OCI-LY7 (cell line): ENCODE measurements around the gene NACA2. TPM values are rescaled to one million over a fixed set of nuclear protein-coding genes. Genes with fewer than 3 reads are reported as not detected.

Experiments used
- BruUV-seq: library from RNA; stranded (reverse); fragments of 400-500 nt; replicated peaks from 2 replicates; lab custom pipeline; 2021; lab: Mats Ljungman, UMichigan
- CTCF ChIA-PET: fragments of 300-600 bp; sonication (Branson Sonifier 250); formaldehyde crosslinking; loops from one replicate; lab custom pipeline; 2022; ENCODE audit warnings: antibody characterized with exemption; ENCODE audit not compliant: unreplicated experiment; lab: Charles Lee
- POLR2A ChIA-PET: fragments of 300-600 bp; sonication (Branson Sonifier 250); formaldehyde crosslinking; loops from one replicate; lab custom pipeline; 2022; ENCODE audit warnings: antibody characterized with exemption; lab: Charles Lee
- DNase-seq: peaks from one replicate; pipeline ENCODE4 v3.0.0-alpha.2; 2015; ENCODE audit warnings: low spot score
- H2AFZ ChIP-seq: fragments of 200-600 bp; sonication (generic), shearing (Covaris generic); 2 replicates; pipeline ENCODE4 v1.6.1; 2014; ENCODE audit warnings: mild to moderate bottlenecking, antibody characterized with exemption, low read length, moderate library complexity
- H3K27ac ChIP-seq: fragments of 200-600 bp; sonication (generic); 2 replicates; pipeline ENCODE4 v1.5.1; 2014; ENCODE audit warnings: mixed run types, low read depth, mild to moderate bottlenecking, moderate library complexity, low read length, inconsistent platforms; ENCODE audit not compliant: poor library complexity, severe bottlenecking
- H3K36me3 ChIP-seq: fragments of 200-600 bp; sonication (generic); 2 replicates; pipeline ENCODE4 v1.6.1; 2014; ENCODE audit warnings: mild to moderate bottlenecking, antibody characterized with exemption, low read length, moderate library complexity, mixed read lengths; ENCODE audit not compliant: insufficient read depth
- H3K4me1 ChIP-seq: fragments of 200-600 bp; sonication (generic); 2 replicates; pipeline ENCODE4 v1.5.1; 2014; ENCODE audit warnings: mild to moderate bottlenecking, low read length; ENCODE audit not compliant: insufficient read depth, poor library complexity, severe bottlenecking
- H3K4me2 ChIP-seq: fragments of 200-600 bp; sonication (generic); 2 replicates; pipeline ENCODE4 v1.6.1; 2014; ENCODE audit warnings: mild to moderate bottlenecking, low read length
- H3K4me3 ChIP-seq: fragments of 200-600 bp; sonication (generic); 2 replicates; pipeline ENCODE4 v1.5.1; 2014; ENCODE audit warnings: mild to moderate bottlenecking, low read depth, low read length; ENCODE audit not compliant: poor library complexity, severe bottlenecking
- H3K79me2 ChIP-seq: fragments of 200-600 bp; sonication (generic); 2 replicates; pipeline ENCODE4 v1.6.1; 2016; ENCODE audit warnings: low read depth, mild to moderate bottlenecking, low read length, moderate library complexity, mixed read lengths; ENCODE audit not compliant: insufficient read depth
- H3K9me2 ChIP-seq: fragments of 200-600 bp; sonication (generic); 2 replicates; pipeline ENCODE4 v1.6.1; 2016; ENCODE audit warnings: mild to moderate bottlenecking, low read length, mixed read lengths; ENCODE audit not compliant: insufficient read depth
- H3K9me3 ChIP-seq: fragments of 200-600 bp; sonication (generic); 2 replicates; pipeline ENCODE4 v1.6.1; 2014; ENCODE audit warnings: mild to moderate bottlenecking, mixed run types, low read length, mixed read lengths
- H4K20me1 ChIP-seq: fragments of 200-600 bp; sonication (generic); 2 replicates; pipeline ENCODE4 v1.6.1; 2014; ENCODE audit warnings: mild to moderate bottlenecking, antibody characterized with exemption, low read length, moderate library complexity, mixed read lengths; ENCODE audit not compliant: insufficient read depth
- EZH2phosphoT487 ChIP-seq: fragments of 200-600 bp; sonication (generic); IDR thresholded peaks from 2 replicates; pipeline ENCODE4 v1.6.1; 2018; ENCODE audit warnings: low read depth, borderline replicate concordance, mild to moderate bottlenecking, mixed run types, antibody characterized with exemption, low read length, moderate library complexity, mixed read lengths
- intact Hi-C: fragments of 100-400 bp; cut with micrococcal nuclease; formaldehyde crosslinking; loops from one replicate; pipeline ENCODE4 v1.10.0; 2022; ENCODE audit not compliant: unreplicated experiment
- total RNA-seq, 2 experiments: library from RNA; depleted of rRNA in 1 of 2; stranded (reverse); fragments of >200 nt in 1 of 2; shearing (Covaris generic) in 1 of 2; gene quantifications; 2 replicates each; pipeline ENCODE4 v1.2.3, GENCODE V29; 2014 to 2022
- TF ChIP-seq, protein P1 (sequence below): fragments of 200-600 bp; sonication (generic); conservative IDR thresholded peaks from 2 replicates; pipeline ENCODE4 v1.5.1; 2014; ENCODE audit warnings: mild to moderate bottlenecking, antibody characterized with exemption, low read length, moderate library complexity, mixed read lengths

NACA2 gene
- total RNA-seq, 2 experiments from 2014 or later = not detected

DNA sequence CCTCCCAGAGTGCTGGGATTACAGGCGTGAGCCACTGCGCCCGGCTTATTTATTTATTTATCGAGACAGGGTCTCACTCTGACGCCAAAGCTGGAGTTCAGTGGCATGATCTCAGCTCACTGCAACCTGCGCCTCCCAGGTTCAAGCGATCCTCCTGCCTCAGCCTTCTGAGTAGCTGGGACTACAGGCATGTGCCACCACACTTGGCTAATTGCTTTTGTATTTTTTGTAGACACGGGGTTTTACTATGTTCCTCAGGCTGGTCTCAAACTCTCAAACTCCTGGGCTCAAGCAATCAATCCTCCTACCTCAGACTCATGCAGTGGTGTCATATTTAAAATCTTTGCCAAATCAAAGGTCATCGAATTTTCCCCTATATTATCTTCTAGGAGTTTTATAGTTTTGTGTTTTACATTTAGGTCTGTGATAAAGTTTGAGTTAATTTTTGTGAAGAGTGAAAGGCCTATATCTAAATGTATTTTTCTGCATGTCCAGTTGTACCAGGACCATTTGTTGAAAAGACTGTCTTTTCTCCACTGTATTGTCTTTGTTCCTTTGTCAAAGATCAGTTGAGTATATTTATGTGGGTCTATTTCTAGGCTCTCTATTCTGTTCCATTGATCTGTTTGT, 47.1 kb downstream of the NACA2 start:
- Histone ChIP-seq H3K9me2 (no peaks in the 10 kb centered on the region), H3K9me3 (0 out of 2 replicates have a peak, but pooled peaks cover 5% of the 10 kb centered on the region), H3K36me3 (no peaks in the 10 kb centered on the region), H3K4me3 (no peak overlapping the region), H2AFZ (no peak overlapping the region), H4K20me1 (no peaks in the 10 kb centered on the region), H3K27ac (no peak overlapping the region), H3K79me2 (no peaks in the 10 kb centered on the region), H3K4me2 (no peak overlapping the region), H3K4me1 (no peaks in the 10 kb centered on the region)
- CTCF ChIA-PET = no interaction called here
- intact Hi-C loops = no loop called here
- POLR2A ChIA-PET = no interaction called here
- no peak for DNase-seq
- TF ChIP-seq, protein P1, sequence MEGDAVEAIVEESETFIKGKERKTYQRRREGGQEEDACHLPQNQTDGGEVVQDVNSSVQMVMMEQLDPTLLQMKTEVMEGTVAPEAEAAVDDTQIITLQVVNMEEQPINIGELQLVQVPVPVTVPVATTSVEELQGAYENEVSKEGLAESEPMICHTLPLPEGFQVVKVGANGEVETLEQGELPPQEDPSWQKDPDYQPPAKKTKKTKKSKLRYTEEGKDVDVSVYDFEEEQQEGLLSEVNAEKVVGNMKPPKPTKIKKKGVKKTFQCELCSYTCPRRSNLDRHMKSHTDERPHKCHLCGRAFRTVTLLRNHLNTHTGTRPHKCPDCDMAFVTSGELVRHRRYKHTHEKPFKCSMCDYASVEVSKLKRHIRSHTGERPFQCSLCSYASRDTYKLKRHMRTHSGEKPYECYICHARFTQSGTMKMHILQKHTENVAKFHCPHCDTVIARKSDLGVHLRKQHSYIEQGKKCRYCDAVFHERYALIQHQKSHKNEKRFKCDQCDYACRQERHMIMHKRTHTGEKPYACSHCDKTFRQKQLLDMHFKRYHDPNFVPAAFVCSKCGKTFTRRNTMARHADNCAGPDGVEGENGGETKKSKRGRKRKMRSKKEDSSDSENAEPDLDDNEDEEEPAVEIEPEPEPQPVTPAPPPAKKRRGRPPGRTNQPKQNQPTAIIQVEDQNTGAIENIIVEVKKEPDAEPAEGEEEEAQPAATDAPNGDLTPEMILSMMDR = no peak
- no peak for TF ChIP-seq EZH2phosphoT487
- no TSS peak for BruUV-seq

DNA sequence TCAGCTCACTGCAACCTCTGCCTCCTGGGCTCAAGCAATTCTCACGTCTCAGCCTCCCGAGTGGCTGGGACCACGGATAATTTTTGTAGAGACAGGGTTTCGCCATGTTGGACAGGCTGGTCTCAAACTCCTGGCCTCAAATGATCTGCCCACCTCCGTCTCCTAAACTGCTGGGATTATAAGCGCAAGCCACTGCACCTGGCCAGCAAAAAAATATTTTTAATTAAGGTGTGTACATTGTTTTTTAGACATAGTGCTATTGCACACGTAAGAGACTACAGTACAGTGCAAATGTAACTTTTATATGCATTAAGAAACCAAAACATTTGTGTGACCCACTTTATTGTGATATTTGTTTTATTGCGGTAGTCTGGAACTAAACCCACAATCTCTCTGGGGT, 49.0 kb downstream of the NACA2 start:
- no peaks in the 10 kb centered on the region for H4K20me1 ChIP-seq
- H3K9me3 ChIP-seq = 0 out of 2 replicates have a peak, but pooled peaks cover 5% of the 10 kb centered on the region
- H2AFZ ChIP-seq = no peak overlapping the region
- intact Hi-C loops = no loop called here
- no peak overlapping the region for H3K27ac ChIP-seq
- DNase-seq = no peak
- H3K79me2 ChIP-seq = no peaks in the 10 kb centered on the region
- no peaks in the 10 kb centered on the region for H3K36me3 ChIP-seq
- no peaks in the 10 kb centered on the region for H3K9me2 ChIP-seq
- POLR2A ChIA-PET = no interaction called here
- BruUV-seq = no TSS peak
- no peaks in the 10 kb centered on the region for H3K4me1 ChIP-seq
- no peak for TF ChIP-seq EZH2phosphoT487
- TF ChIP-seq, protein P1 = no peak
- CTCF ChIA-PET = no interaction called here
- H3K4me2 ChIP-seq = no peak overlapping the region
- no peak overlapping the region for H3K4me3 ChIP-seq

DNA sequence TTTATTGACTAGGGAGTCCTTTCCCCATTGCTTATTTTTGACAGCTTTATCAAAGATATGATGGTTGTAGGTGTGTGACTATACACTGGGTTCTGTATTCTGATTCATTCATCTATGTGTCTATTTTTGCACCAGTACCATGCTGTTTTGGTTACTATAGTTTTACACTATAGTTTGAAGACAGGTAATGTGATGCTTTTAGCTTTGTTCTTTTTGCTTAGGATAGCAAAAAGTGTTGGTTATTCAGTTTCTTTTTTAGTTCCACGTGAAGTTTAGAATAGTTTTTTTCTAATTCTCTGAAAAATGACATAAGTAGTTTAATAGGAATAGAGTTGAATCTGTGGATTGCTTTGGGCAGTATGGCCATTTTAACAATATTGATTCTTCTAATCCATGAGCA, 50.1 kb downstream of the NACA2 start:
- Histone ChIP-seq H4K20me1 (no peaks in the 10 kb centered on the region), H3K9me2 (no peaks in the 10 kb centered on the region), H2AFZ (no peak overlapping the region), H3K36me3 (no peaks in the 10 kb centered on the region), H3K9me3 (0 out of 2 replicates have a peak, but pooled peaks cover 5% of the 10 kb centered on the region), H3K4me3 (no peak overlapping the region), H3K27ac (no peak overlapping the region), H3K4me2 (no peak overlapping the region), H3K79me2 (no peaks in the 10 kb centered on the region), H3K4me1 (no peaks in the 10 kb centered on the region)
- no peak for DNase-seq
- no TSS peak for BruUV-seq
- ChIA-PET CTCF (no interaction called here), POLR2A (no interaction called here)
- intact Hi-C loops = no loop called here
- TF ChIP-seq, protein P1 = no peak
- no peak for TF ChIP-seq EZH2phosphoT487
